HEK293T (cell line): ENCODE measurements around the gene TRIOBP.

Experiments used
- ELF4 ChIP-seq: fragments of 450-650 bp; IDR thresholded peaks from 2 replicates; pipeline ENCODE4 v1.6.1; 2017; ENCODE audit warnings: antibody characterized with exemption
- HDGF ChIP-seq: fragments of 450-650 bp; IDR thresholded peaks from 2 replicates; pipeline ENCODE4 v1.6.1; 2017; ENCODE audit warnings: antibody characterized with exemption, borderline replicate concordance
- L3MBTL2 ChIP-seq: fragments of 450-650 bp; conservative IDR thresholded peaks from 2 replicates; pipeline ENCODE4 v1.6.1; 2016; ENCODE audit warnings: mild to moderate bottlenecking
- PKNOX1 ChIP-seq: fragments of 450-650 bp; IDR thresholded peaks from 2 replicates; pipeline ENCODE4 v1.6.1; 2016
- TARDBP ChIP-seq: fragments of 450-650 bp; IDR thresholded peaks from 2 replicates; pipeline ENCODE4 v1.6.1; 2016

- no peak for TF ChIP-seq PKNOX1
- TF ChIP-seq L3MBTL2: no peak
- no peak for TF ChIP-seq ELF4
- no peak for TF ChIP-seq TARDBP
- TF ChIP-seq HDGF: no peak
Measured at GRCh38 chr22:37709445-37709765, 12.6 kb downstream of the TRIOBP start.
